Stimulated activated CD4-positive, alpha-beta T cell treated with anti-CD3 and anti-CD28 coated beads, Interleukin-15, amount 100 ng/mL, for 24 hours (primary cell): ENCODE results near the gene RNF183.
"Not testable (repeated sequence)": the region's sequence is repeated elsewhere in the genome, so short reads cannot be mapped to it uniquely, and the experiment has no call there.

Experiments
- DNase-seq: peaks from one replicate; pipeline ENCODE4 v3.0.0-alpha.2; 2020

RNF183 gene

DNA sequence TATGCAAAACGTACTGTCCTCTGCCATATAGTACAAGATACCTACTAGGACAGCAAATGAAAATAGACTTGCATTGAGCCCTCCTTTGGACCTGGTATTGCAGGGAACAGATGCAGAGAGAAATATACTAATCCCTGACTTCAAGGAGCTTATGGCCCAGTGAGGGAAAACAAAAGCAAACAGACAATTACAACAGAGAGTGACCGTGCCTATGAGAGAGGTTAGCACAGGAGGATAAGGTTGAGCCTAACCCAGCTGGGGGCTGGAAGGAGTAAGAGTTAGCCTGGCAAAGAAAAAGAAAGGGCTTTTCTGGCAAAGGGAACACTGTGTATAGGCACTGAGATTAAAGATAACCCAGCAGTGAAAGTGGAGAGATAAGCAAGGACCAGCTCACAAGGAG, 33.3 kb downstream of the RNF183 start:
- no peak for DNase-seq

DNA sequence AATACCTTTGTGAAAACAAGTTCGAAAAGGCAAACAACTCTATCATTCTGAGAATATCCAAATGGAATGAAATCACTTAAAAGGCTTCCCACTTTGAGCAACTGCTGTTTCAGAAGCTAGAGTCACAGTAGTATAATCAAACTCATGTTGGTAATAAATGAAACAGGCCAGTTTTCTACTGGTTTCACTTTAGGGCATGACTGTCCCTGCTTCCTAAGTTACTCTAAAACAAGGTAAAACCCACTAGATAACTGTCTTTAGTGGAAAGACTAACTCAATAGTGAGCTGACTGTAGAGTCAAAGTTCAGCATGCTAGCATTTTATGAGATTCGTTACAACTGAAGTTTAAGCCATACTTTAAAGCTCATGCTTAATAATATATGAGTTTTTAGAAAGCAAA, 33.8 kb downstream of the RNF183 start:
- no peak for DNase-seq

DNA sequence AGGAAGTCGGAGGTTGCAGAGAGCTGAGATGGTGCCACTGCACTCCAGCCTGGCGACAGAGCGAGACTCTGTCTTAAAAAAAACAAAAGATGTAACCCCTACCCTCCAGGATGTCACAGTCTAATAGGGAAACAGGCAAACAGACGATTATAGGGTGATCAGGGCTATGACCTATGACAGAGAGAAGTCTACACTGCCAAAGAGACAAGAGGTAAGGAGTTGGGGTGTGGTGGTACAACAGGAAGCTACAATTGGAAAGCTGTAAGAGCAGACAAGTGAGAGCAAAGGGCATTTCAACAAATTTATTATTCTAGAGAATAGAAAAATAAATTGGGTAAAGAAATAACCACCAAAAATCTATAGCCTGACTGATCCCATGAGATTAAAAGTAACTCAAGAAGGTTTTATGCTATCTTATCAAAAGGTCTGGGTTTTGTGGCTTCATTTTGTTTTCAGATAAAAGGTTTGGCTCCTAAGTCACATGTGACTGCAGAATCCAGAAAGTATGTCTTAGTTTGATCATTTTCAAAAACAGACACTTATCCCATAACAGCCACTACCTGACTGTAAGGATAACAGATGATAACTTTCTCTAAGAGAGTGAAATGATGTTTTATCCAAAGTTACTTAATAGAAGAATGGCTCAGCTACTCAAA, 35.1 kb downstream of the RNF183 start:
- no peak for DNase-seq

DNA sequence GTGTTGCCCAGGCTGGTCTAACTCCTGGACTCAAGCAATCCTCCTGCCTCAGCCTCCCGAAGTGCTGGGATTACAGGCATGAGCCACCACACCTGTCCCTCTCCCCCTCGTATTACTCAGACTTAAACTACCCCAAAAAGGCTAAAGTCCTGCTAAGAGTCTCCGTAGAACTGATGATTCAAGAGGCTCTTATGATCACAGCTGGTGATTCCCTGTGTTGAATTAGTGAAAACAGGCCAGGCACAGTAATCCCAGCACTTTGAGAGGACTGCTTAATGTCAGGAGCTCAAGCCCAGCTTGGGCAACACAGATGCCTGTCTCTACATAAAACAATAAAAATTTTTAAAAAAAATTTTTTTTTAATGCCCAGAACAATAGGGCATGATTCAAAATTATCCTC, 37.0 kb downstream of the RNF183 start:
- no peak for DNase-seq

DNA sequence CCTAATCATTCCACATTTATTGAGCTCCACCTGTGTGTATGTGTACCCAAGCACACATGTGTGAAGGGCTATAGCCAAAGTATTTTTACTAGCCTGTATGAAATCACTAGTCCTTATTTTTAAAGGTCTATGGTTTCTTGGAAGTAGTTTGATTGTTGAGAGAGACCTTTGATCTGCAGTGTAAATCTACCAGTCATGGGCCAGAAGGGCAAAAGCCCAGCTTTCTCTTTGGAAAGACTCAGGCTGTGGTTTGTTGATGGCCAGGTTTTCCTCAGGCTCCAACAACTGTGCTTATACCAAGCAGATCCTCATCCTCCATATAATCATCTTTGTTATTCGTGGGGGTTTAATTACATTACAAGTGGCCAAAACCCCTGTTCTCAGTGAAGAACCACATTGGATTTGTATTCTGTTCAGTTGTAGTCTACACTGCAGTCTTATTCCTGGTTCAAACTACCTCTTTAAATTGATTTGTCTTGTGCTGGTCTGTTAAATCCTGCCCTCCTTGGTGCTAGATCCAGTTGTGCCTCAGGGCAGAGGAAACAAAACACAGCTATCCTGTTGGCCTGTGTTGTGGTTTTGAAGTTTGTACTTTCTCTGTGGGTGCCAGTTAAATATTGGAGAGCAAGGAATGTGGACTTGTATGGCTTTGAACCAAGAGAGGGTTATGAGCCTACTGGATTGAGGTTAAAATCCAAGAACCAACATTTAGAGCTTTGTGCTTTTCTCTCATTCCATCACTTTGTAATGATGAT, 41.1 kb downstream of the RNF183 start:
- DNase-seq = no peak

DNA sequence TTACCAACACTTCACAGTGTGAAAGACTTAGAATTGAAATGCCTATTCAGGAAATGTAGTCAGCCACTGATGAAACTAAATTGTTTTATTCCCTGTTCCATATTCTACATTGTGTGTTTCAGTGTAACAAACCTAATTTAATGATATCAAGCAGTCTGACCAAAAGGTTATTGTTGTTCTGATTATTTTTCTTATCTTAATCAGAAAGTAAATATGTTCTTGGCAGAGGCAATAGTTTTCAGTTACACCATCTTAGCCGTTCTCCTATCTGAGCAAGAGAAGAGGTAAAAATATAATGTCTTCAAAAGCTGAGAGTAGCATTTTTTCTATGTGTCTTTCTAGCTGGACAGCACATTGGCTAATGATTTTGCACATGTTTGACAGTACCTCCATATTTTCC, 44.9 kb downstream of the RNF183 start:
- no peak for DNase-seq

DNA sequence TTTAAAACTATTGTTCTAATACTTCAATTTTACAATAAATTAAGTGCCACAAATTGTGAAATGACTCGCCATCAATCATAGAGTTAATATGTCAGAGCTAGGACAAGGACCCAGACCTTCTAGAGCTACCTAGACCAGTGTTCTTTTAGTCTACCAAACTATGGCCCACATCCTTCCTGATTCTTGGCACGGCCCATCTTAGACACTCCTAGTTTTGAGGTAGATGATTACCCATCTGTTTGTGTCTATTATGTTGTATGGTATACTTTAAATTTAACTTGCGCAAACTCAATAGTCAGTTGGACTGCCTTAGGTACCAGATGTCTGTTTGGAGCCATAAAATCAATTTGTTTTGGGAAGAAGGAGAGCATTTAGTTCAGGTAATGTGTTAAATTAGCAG, 45.3 kb downstream of the RNF183 start:
- no peak for DNase-seq

DNA sequence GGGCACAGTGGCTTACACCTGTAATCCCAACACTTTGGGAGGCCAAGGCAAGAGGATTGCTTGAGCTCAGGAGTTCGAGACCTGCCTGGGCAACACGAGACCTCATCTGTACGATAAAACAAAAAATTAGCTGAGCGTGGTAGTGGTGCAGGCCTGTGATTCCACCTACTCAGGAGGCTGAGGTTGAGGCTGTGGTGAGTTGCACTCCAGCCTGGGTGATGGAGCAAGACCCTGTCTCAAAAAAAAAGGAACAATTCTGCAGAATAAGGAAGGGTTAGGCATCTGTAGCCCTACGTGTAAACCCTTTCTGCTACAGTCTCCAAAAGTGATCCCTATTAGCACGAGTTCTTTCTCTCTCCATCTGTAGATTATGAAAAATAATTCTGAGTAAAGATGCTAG, 47.7 kb downstream of the RNF183 start:
- DNase-seq = no peak

DNA sequence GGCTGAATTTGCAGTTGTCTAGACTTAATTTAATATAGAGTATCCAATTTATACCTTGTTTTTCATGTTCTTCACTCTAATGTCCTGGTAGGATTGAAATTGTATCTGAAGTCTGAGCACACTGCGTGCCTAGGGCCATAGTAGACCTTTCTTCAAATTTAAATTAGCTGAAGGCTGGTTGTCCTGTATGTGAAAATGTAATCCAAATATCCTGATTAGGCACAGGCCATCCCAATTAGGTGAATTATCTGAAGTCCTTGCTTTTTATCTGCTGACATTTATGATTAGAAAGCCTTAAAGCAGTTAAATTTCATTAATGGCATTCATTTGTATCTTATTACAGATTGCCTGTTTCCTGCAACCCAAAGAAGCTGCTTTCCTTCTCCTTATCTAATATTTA, 48.2 kb downstream of the RNF183 start:
- no peak for DNase-seq

DNA sequence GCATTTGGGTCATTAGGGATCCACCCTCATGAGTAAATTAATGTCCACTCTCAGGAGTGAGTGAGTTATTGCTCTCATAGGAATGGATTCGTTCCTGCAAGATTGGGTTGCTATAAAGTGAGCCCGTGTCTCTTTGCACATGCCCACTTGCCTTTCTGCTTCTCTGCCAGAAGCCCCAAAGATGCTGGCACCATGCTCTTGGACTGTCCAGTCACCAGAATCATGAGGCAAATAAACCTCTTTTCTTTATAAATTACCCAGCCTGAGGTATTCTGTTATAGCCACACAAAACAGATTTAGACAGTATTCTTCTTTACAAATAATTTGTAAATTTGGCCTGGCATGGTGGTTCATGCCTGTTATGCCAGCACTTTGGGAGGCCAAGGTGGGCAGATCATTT, 52.4 kb downstream of the RNF183 start:
- no peak for DNase-seq

DNA sequence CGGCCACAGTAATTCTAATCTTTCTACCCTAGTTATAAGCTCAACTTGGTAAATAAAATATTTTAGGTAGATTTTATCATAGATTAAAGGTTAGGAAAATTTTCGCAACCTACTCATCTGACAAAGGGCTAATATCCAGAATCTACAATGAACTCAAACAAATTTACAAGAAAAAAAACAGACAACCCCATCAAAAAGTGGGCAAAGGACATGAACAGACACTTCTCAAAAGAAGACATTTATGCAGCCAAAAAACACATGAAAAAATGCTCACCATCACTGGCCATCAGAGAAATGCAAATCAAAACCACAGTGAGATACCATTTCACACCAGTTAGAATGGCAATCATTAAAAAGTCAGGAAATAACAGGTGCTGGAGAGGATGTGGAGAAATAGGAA, 53.5 kb downstream of the RNF183 start:
- not testable (repeated sequence) for DNase-seq

DNA sequence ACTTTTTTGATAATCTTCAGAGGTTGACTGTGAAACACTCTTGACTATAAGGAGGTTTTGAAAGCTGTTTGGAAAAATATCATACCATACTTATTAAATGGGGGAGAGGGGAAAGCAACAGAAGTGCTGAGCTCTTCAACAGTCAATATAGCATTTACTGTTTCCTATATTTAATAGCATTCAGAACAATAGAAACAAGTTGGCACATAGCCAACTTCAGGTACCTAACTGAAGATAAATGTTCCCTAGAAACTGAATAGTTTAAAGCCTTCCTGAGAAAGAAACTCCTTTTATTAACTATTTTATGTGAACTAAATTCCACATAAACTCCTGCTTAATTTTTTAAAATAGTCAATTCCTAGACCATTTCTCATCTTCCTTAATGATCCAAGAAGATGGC, 55.5 kb downstream of the RNF183 start:
- no peak for DNase-seq
